IMR-90 (cell line): ENCODE results near the gene UBAC1. TPM values are rescaled to one million over a fixed set of nuclear protein-coding genes. Genes with fewer than 3 reads are reported as not detected.

ENCODE experiments used
- ATAC-seq: fragments of 200-7000 bp; cut with Tn5 transposase; 2 replicates; pipeline ENCODE4 v1.9.1; 2020; ENCODE audit warnings: low read depth, mild to moderate bottlenecking, moderate library complexity
- BruUV-seq: library from RNA; stranded (reverse); fragments of 400-500 nt; replicated peaks from 2 replicates; lab custom pipeline; 2021; lab: Mats Ljungman, UMichigan
- CTCF ChIA-PET: fragments of 300-600 bp; formaldehyde crosslinking; extraction: SDS; loops from one replicate; lab custom pipeline; 2021; ENCODE audit warnings: antibody characterized with exemption; lab: Yijun Ruan, JAX
- POLR2A ChIA-PET: fragments of 300-600 bp; sonication (Branson Sonifier 250); formaldehyde crosslinking; loops from one replicate; lab custom pipeline; 2022; ENCODE audit warnings: antibody characterized with exemption; ENCODE audit not compliant: unreplicated experiment; lab: Charles Lee
- DNase-seq: peaks from one replicate; pipeline ENCODE4 v3.0.0; 2013
- H2AFZ ChIP-seq: replicated peaks from 2 replicates; pipeline ENCODE3; 2013; ENCODE audit warnings: low read length, mild to moderate bottlenecking; ENCODE audit not compliant: poor library complexity
- H2AK5ac ChIP-seq: 2 replicates; pipeline ENCODE4 v1.6.1; 2013; ENCODE audit warnings: low read depth, low read length, inconsistent platforms
- H2AK9ac ChIP-seq: replicated peaks from 2 replicates; pipeline ENCODE3; 2013; ENCODE audit warnings: mild to moderate bottlenecking, low read depth, low read length, moderate library complexity; ENCODE audit not compliant: poor library complexity
- H2BK120ac ChIP-seq: 2 replicates; pipeline ENCODE4 v1.6.1; 2013; ENCODE audit warnings: low read depth, low read length, inconsistent platforms
- H2BK15ac ChIP-seq: 3 replicates; pipeline ENCODE4 v1.6.1; 2013; ENCODE audit warnings: low read depth, low read length, inconsistent platforms
- H2BK20ac ChIP-seq: 2 replicates; pipeline ENCODE4 v1.6.1; 2013; ENCODE audit warnings: low read depth, mild to moderate bottlenecking, inconsistent platforms, low read length, moderate library complexity
- H2BK5ac ChIP-seq: 2 replicates; pipeline ENCODE4 v1.6.1; 2013; ENCODE audit warnings: mild to moderate bottlenecking, low read depth, low read length, inconsistent platforms; ENCODE audit not compliant: poor library complexity, severe bottlenecking
- H3K14ac ChIP-seq: replicated peaks from 2 replicates; pipeline ENCODE4 v1.6.1; 2013; ENCODE audit warnings: low read depth, low read length, inconsistent platforms
- H3K18ac ChIP-seq: 2 replicates; pipeline ENCODE4 v1.6.1; 2013; ENCODE audit warnings: low read depth, low read length, control low read depth
- H3K23ac ChIP-seq: 2 replicates; pipeline ENCODE4 v1.6.1; 2013; ENCODE audit warnings: low read depth, low read length, inconsistent platforms
- H3K27ac ChIP-seq: 2 replicates; pipeline ENCODE4 v1.5.1; 2013; ENCODE audit warnings: mild to moderate bottlenecking, control low read depth, low read length; ENCODE audit not compliant: insufficient read depth
- H3K27me3 ChIP-seq: 2 replicates; pipeline ENCODE4 v1.6.1; 2013; ENCODE audit warnings: low read length; ENCODE audit not compliant: control insufficient read depth, insufficient read depth
- H3K36me3 ChIP-seq: 2 replicates; pipeline ENCODE4 v1.6.1; 2013; ENCODE audit warnings: low read length, mixed read lengths; ENCODE audit not compliant: control insufficient read depth, insufficient read depth
- H3K4ac ChIP-seq: 2 replicates; pipeline ENCODE4 v1.6.1; 2013; ENCODE audit warnings: low read depth, low read length, inconsistent platforms
- H3K4me1 ChIP-seq: 2 replicates; pipeline ENCODE4 v1.6.1; 2013; ENCODE audit warnings: low read length, mixed read lengths; ENCODE audit not compliant: control insufficient read depth, insufficient read depth
- H3K4me2 ChIP-seq: 2 replicates; pipeline ENCODE4 v1.6.1; 2013; ENCODE audit warnings: low read depth, mild to moderate bottlenecking, control low read depth, low read length, moderate library complexity
- H3K4me3 ChIP-seq: 2 replicates; pipeline ENCODE4 v1.5.1; 2013; ENCODE audit warnings: low read depth, mild to moderate bottlenecking, control low read depth, low read length, moderate library complexity; ENCODE audit not compliant: insufficient read depth
- H3K56ac ChIP-seq: 2 replicates; pipeline ENCODE4 v1.6.1; 2013; ENCODE audit warnings: low read length, inconsistent platforms; ENCODE audit not compliant: insufficient read depth; ENCODE audit errors: extremely low read depth
- H3K79me1 ChIP-seq, 2 experiments: 2 replicates each; pipeline ENCODE4 v1.6.1; 2013; ENCODE audit warnings: low read length in 2 of 2, inconsistent platforms in 1 of 2, low read depth in 1 of 2
- H3K9ac ChIP-seq: 2 replicates; pipeline ENCODE4 v1.6.1; 2013; ENCODE audit warnings: low read depth, low read length, control low read depth
- H3K9me1 ChIP-seq: 2 replicates; pipeline ENCODE4 v1.6.1; 2013; ENCODE audit warnings: low read length, inconsistent platforms; ENCODE audit not compliant: insufficient read depth
- H3K9me3 ChIP-seq: 2 replicates; pipeline ENCODE4 v1.6.1; 2013; ENCODE audit warnings: low read length; ENCODE audit not compliant: control insufficient read depth, insufficient read depth
- H4K20me1 ChIP-seq: 2 replicates; pipeline ENCODE4 v1.6.1; 2013; ENCODE audit warnings: low read length, inconsistent platforms; ENCODE audit not compliant: insufficient read depth
- H4K5ac ChIP-seq: 2 replicates; pipeline ENCODE4 v1.6.1; 2013; ENCODE audit warnings: mild to moderate bottlenecking, low read depth, low read length, control low read depth
- H4K8ac ChIP-seq, 2 experiments: 2 replicates each; pipeline ENCODE4 v1.6.1; 2013; ENCODE audit warnings: low read depth in 2 of 2, low read length in 2 of 2, control low read depth in 1 of 2, inconsistent platforms in 1 of 2
- H4K91ac ChIP-seq: 2 replicates; pipeline ENCODE4 v1.6.1; 2013; ENCODE audit warnings: low read depth, low read length, inconsistent platforms; ENCODE audit not compliant: insufficient read depth
- CHD1 ChIP-seq: IDR thresholded peaks from 2 replicates; pipeline ENCODE4 v1.6.1; 2012; ENCODE audit warnings: low read depth, low read length, improper control_type of control experiment
- RFX5 ChIP-seq: IDR thresholded peaks from 2 replicates; pipeline ENCODE4 v1.8.0; 2012; ENCODE audit warnings: low read depth, mild to moderate bottlenecking, low read length, moderate library complexity
- WGBS, 2 experiments: methylation state at CpG; one replicate each; pipeline versions ENCODE4 v1.1.5 to v1.1.7; 2013; ENCODE audit warnings: missing lambda C conversion rate in 2 of 2; ENCODE audit not compliant: insufficient read length in 1 of 2; ENCODE audit errors: extremely low coverage in 2 of 2; 5-methylcytosine and 5-hydroxymethylcytosine counted together
- dilution Hi-C: fragments of 300-500 bp; cut with HindIII; formaldehyde crosslinking; loops from one replicate; pipeline ENCODE4 v1.14.3; 2018; ENCODE audit warnings: low sequenced_read_pairs; ENCODE audit not compliant: unreplicated experiment
- in situ Hi-C: fragments of 300-500 bp; cut with MboI; formaldehyde crosslinking; loops from 3 replicates; pipeline ENCODE4 v1.14.3; 2019; ENCODE audit warnings: low sequenced_read_pairs, inconsistent platforms, mixed read lengths
- intact Hi-C: fragments of 100-400 bp; cut with micrococcal nuclease; formaldehyde crosslinking; loops from 2 replicates; pipeline ENCODE4 v1.10.0; 2022
- polyA plus RNA-seq, 3 experiments: library from polyadenylated mRNA; depleted of rRNA; stranded (reverse); fragments of >200 nt; gene quantifications; 2 replicates each; pipeline ENCODE4 v1.2.3, GENCODE V29; 2012; ENCODE audit warnings: low replicate concordance in 1 of 3
- total RNA-seq: library from RNA; depleted of rRNA; stranded (reverse); fragments of >200 nt; gene quantifications from 2 replicates; pipeline ENCODE4 v1.2.3, GENCODE V29; 2012

The UBAC1 gene
- total and polyA plus RNA-seq, 2 of the 4 experiments (the other 2 are of a cell fraction) = 25.3 to 33.9 TPM

DNA sequence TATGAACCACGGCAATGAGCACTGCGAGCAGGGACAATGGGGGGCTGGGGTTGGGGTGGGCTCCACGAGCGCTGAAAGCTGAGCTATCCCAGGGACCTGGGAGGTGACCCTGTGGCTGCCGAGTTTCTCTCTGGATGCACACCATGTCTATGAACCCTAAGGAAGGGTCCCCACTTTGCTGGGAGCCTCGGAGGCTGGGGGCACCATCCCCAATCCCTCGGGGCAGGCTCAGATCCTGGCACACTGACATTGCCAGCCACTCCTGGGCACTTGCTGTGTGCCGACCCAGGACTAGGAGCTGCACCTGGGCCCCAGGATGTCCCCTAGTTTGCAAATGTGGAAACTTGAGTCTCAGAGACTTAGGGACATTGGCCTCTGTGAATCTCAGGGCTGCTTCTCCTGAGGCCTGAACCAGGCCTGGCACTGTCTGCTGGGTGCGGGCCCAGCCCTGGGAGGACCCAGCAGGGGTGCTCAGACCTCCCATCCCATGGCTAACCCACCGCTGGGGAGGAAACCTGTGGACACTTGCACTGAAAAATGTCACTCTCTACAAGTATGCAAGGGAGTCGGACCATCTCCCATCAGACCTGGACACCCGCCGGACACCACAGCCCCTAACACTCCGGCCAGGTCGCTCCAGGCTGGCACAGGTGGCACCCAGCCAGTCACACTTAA is 40.8 kb downstream of the UBAC1 start:
- no peak overlapping the region for H3K27ac ChIP-seq
- intact Hi-C loops = no loop called here

More for the DNA sequence above, 40.8 kb downstream of the UBAC1 start:
- Histone ChIP-seq H3K4me3 (no peak overlapping the region), H3K9me3 (peaks cover 25% of the 10 kb centered on the region), H4K20me1 (no peaks in the 10 kb centered on the region), H3K36me3 (peaks cover 10% of the 10 kb centered on the region), H4K5ac (no peak overlapping the region), H3K18ac (no peak overlapping the region), H3K23ac (no peak overlapping the region), H2AK5ac (no peak overlapping the region), H2BK120ac (no peak overlapping the region), H4K8ac (no peak overlapping the region), H2AK9ac (peak overlapping the region; percentile 21), H3K56ac (no peak overlapping the region), H3K4me2 (no peak overlapping the region), H2BK20ac (no peak overlapping the region), H3K9me1 (peaks cover 4% of the 10 kb centered on the region; the same call in 1 of the 2 replicates), H3K27me3 (no peaks in the 10 kb centered on the region), H4K91ac (no peak overlapping the region), H2AFZ (no peak overlapping the region), H3K9ac (no peak overlapping the region), H3K14ac (no peak overlapping the region), H3K79me1 (no peaks in the 10 kb centered on the region), H3K4ac (no peak overlapping the region), H2BK15ac (no peak overlapping the region), H3K4me1 (no peaks in the 10 kb centered on the region), H2BK5ac (no peak overlapping the region)
- WGBS, 2 experiments = 87% methylated on average over 3 of the region's 15 CpGs; no CpG with 5 or more reads in 1 of the 2 experiments
- ATAC-seq (peak; percentile 25), DNase-seq (no peak)
- ChIA-PET POLR2A (no interaction called here), CTCF (no interaction called here)
- dilution Hi-C loops (no loop called here), in situ Hi-C loops (no loop called here)
- no TSS peak for BruUV-seq
- TF ChIP-seq RFX5 (no peak), CHD1 (no peak)
